NCI-H1092 treated with DMSO at 0.1 percent for 48 hours (cell line): ENCODE measurements around the gene SNRPA.

Experiments used
- DNase-seq: peaks from one replicate; lab custom pipeline; 2025; lab: John Stamatoyannopoulos, UW

Gene SNRPA

GRCh38 chr19:40750874-40751537 is at the start of gene SNRPA:
SNRPA (plus strand) TSS chr19:40751203; CDS start chr19:40751409, 206 bp downstream.
- peak; percentile 94 for DNase-seq

- no peak for DNase-seq
These were observed 49.2 kb upstream of the SNRPA start for GRCh38 chr19:40701758-40702157.

- DNase-seq, result peak; percentile 3
These were observed 48.5 kb upstream of the SNRPA start for GRCh38 chr19:40702337-40703012.

- no peak for DNase-seq
These were observed 47.8 kb upstream of the SNRPA start for GRCh38 chr19:40703029-40703755.

GRCh38 chr19:40704491-40705361 is 46.3 kb upstream of the SNRPA start:
- no peak for DNase-seq

- no peak for DNase-seq
These were observed 45.7 kb upstream of the SNRPA start for GRCh38 chr19:40705362-40705651.

- DNase-seq, result no peak
These were observed 44.9 kb upstream of the SNRPA start for GRCh38 chr19:40705950-40706619.

GRCh38 chr19:40707615-40708014 is 43.4 kb upstream of the SNRPA start:
- DNase-seq, result no peak

- no peak for DNase-seq
These were observed 41.2 kb upstream of the SNRPA start for GRCh38 chr19:40709817-40710216.

- DNase-seq, result no peak
These were observed 37.1 kb upstream of the SNRPA start for GRCh38 chr19:40713939-40714338.

GRCh38 chr19:40714441-40715299 is 36.3 kb upstream of the SNRPA start:
- DNase-seq, result peak; percentile 89

- DNase-seq, result no peak
These were observed 34.9 kb upstream of the SNRPA start for GRCh38 chr19:40716031-40716481.

- DNase-seq, result peak; percentile 90
These were observed 34.3 kb upstream of the SNRPA start, which contains the start of the genes COQ8B and ITPKC for GRCh38 chr19:40716482-40717324. COQ8B (minus strand) TSS chr19:40716886; CDS start chr19:40714632, 2,254 bp downstream. ITPKC (plus strand) TSS chr19:40717112; CDS start chr19:40717136, 24 bp downstream.

- DNase-seq, result no peak
These were observed 33.6 kb upstream of the SNRPA start for GRCh38 chr19:40717325-40717879.

- DNase-seq, result no peak
These were observed 32.9 kb upstream of the SNRPA start for GRCh38 chr19:40717880-40718773.

GRCh38 chr19:40718774-40719391 is 32.1 kb upstream of the SNRPA start:
- no peak for DNase-seq

GRCh38 chr19:40719414-40719894 is 31.5 kb upstream of the SNRPA start:
- no peak for DNase-seq

GRCh38 chr19:40721140-40721486 is 29.9 kb upstream of the SNRPA start:
- no peak for DNase-seq
